Thoracic aorta (tissue), 2 donors: ENCODE measurements around the gene DSG1. TPM values are rescaled to one million over a fixed set of nuclear protein-coding genes. Genes with fewer than 3 reads are reported as not detected.
"Not testable (repeated sequence)": the region's sequence is repeated elsewhere in the genome, so short reads cannot be mapped to it uniquely, and the experiment has no call there.

ENCODE experiments used
- ATAC-seq: fragments of 150-250 bp; one replicate; pipeline ENCODE4 v1.8.0; 2017; ENCODE audit warnings: low read depth; ENCODE audit not compliant: insufficient number of reproducible peaks, low FRiP score
- DNase-seq: peaks from one replicate; pipeline ENCODE4 v3.0.0-alpha.2; 2020; ENCODE audit warnings: low spot score
- H3K27ac ChIP-seq, 2 donors: fragments of 200-600 bp; sonication (generic); 1 replicate in 1 of 2; 2 replicates in 1 of 2; pipeline ENCODE4 v1.5.1; 2016; ENCODE audit warnings: mild to moderate bottlenecking in 2 of 2, moderate library complexity in 2 of 2
- H3K27me3 ChIP-seq: fragments of 200-600 bp; sonication (generic); replicated peaks from 2 replicates; pipeline ENCODE4 v1.6.0; 2016; ENCODE audit warnings: mild to moderate bottlenecking; ENCODE audit not compliant: insufficient read depth
- H3K36me3 ChIP-seq: fragments of 200-600 bp; sonication (generic); one replicate; pipeline ENCODE4 v1.5.1; 2016
- H3K4me1 ChIP-seq, 2 donors: fragments of 200-600 bp; sonication (generic); 1 replicate in 1 of 2; 2 replicates in 1 of 2; pipeline versions ENCODE4 v1.5.1 to v1.6.0; 2016; ENCODE audit warnings: low read depth in 2 of 2, mild to moderate bottlenecking in 1 of 2; ENCODE audit not compliant: control insufficient read depth in 1 of 2
- H3K4me3 ChIP-seq: fragments of 200-600 bp; sonication (generic); 2 replicates; pipeline ENCODE4 v1.5.1; 2016; ENCODE audit warnings: mild to moderate bottlenecking
- H3K9me3 ChIP-seq: fragments of 200-600 bp; sonication (generic); 2 replicates; pipeline ENCODE4 v1.5.1; 2016
- total RNA-seq, 2 donors: library from RNA; depleted of rRNA; stranded (reverse); fragments of >200 nt; gene quantifications; one replicate each; pipeline versions ENCODE4 v1.1.0 to v1.2.3, GENCODE V29; 2016
- TF ChIP-seq, protein P1 (sequence below): fragments of 200-600 bp; sonication (generic); IDR thresholded peaks from one replicate; pipeline ENCODE4 v1.5.1; 2019; ENCODE audit warnings: antibody characterized with exemption

The DSG1 gene
- total RNA-seq, 2 donors from 2014 or later, result 1.1 TPM; not detected in 1

DNA sequence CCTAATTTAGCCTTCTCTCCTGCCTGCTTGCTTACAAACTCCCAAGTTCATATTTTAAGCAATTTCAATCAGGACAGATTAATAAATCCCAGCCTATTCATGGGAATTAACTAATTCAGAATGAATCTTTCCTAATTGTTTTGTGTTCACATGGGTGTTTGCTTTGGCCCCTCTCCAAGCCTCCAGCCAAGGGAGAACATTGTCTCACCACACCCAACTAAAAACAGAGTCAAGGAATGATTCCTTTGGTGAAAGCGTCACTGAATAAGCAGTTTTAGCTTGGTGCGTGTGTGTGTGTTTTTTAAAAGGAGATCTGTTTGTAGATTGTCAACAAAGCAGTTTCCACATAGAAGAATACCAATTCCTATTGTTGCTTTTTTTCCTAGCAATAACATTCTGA lies 43.0 kb upstream of the DSG1 start:
- Histone ChIP-seq H3K4me1 (no peaks in the 10 kb centered on the region), H3K9me3 (no peaks in the 10 kb centered on the region), H3K36me3 (no peaks in the 10 kb centered on the region), H3K27me3 (no peaks in the 10 kb centered on the region), H3K27ac (no peak overlapping the region), H3K4me3 (no peak overlapping the region)
- ATAC-seq, result no peak
- TF ChIP-seq, protein P1, sequence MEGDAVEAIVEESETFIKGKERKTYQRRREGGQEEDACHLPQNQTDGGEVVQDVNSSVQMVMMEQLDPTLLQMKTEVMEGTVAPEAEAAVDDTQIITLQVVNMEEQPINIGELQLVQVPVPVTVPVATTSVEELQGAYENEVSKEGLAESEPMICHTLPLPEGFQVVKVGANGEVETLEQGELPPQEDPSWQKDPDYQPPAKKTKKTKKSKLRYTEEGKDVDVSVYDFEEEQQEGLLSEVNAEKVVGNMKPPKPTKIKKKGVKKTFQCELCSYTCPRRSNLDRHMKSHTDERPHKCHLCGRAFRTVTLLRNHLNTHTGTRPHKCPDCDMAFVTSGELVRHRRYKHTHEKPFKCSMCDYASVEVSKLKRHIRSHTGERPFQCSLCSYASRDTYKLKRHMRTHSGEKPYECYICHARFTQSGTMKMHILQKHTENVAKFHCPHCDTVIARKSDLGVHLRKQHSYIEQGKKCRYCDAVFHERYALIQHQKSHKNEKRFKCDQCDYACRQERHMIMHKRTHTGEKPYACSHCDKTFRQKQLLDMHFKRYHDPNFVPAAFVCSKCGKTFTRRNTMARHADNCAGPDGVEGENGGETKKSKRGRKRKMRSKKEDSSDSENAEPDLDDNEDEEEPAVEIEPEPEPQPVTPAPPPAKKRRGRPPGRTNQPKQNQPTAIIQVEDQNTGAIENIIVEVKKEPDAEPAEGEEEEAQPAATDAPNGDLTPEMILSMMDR, result no peak
- no peak for DNase-seq

DNA sequence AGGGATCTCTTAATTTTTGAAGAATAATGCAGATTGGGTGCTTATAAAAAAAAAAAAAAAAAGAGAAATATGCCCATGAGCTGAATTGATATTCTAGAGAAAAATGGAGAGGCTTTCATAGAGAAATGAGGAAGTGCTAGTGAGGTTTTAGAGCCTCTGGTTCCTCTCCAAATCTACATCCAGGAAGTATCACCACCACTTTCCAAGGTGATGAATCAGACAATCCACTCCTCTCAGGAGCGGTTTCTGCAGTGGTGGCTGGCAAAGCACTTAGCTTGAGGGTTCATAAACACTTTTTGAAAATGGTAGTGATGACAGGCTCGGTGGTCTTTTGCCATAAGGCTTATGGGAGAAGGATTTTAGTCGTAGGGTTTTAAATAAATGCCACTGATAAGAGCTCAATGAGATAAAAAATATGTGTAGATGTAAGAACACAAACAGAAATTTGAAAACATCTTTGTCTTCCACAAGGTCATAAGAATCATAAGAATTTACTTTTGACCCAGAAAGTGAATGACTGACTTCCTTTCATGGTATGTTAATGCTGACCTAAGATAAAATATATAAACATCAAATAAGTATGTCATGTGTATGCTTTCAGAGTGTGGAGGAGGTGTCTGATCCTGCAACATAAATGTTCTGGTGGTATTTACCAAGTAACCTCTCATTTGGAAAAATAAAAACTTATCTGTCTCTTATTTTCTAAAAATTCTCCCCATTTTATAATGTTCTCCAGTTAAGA lies 42.1 kb upstream of the DSG1 start:
- no peak overlapping the region for H3K4me3 ChIP-seq

DNA sequence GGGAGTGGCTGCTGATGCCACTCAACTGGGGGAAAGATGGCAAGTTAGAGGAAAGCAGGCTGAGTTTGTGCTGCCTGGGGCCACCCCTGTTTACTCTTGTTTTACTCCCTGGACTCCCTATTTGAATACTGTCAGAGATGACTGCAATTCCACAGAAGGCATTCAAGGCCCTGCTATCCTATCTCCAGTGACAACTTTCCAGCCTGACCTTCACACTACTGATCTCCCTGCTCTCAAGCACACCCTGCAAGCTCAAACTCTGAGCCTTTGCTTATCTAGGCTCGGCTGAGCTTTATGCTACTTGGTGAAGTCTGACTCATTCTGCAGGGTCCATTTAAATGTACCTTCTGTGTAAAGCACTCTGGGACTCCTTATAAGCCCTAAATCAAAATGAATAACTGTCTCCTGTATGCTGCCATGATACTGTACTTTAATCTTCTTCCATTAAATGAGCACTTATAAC lies 39.3 kb upstream of the DSG1 start:
- no peaks in the 10 kb centered on the region for H3K9me3 ChIP-seq
- no peaks in the 10 kb centered on the region for H3K36me3 ChIP-seq
- no peak for DNase-seq
- ATAC-seq, result no peak
- H3K27me3 ChIP-seq, result no peaks in the 10 kb centered on the region
- H3K4me1 ChIP-seq, result no peaks in the 10 kb centered on the region
- H3K27ac ChIP-seq, result no peak overlapping the region
- H3K4me3 ChIP-seq, result no peak overlapping the region
- TF ChIP-seq, protein P1, result no peak

More for the DNA sequence above, 42.1 kb upstream of the DSG1 start:
- TF ChIP-seq, protein P1, result no peak
- Histone ChIP-seq H3K27me3 (no peaks in the 10 kb centered on the region), H3K27ac (no peak overlapping the region), H3K9me3 (no peaks in the 10 kb centered on the region), H3K36me3 (no peaks in the 10 kb centered on the region), H3K4me1 (no peaks in the 10 kb centered on the region)
- ATAC-seq, result no peak
- no peak for DNase-seq

DNA sequence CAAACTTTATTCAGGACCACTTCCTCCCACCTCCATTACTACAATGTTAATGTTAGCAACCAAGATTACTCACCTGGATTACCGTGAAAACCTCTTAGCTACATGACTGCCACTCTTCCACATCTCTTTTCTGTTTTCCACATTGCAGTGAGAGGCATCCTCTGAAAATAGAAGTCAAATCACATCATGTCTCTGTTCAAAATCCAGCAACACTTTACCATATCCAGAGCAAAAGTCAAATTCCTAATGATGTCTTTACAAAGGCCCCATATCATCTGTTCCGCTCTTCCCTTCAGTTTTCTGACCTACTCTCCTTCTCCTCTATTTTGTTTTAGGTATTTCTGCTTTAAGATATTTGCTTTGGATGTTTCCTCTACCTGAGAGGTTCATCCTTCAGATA lies 37.5 kb upstream of the DSG1 start:
- no peaks in the 10 kb centered on the region for H3K4me1 ChIP-seq
- H3K9me3 ChIP-seq, result no peaks in the 10 kb centered on the region
- ATAC-seq, result no peak
- no peak for DNase-seq
- H3K27ac ChIP-seq, result no peak overlapping the region
- H3K27me3 ChIP-seq, result no peaks in the 10 kb centered on the region
- H3K4me3 ChIP-seq, result no peak overlapping the region
- no peaks in the 10 kb centered on the region for H3K36me3 ChIP-seq
- TF ChIP-seq, protein P1, result no peak

DNA sequence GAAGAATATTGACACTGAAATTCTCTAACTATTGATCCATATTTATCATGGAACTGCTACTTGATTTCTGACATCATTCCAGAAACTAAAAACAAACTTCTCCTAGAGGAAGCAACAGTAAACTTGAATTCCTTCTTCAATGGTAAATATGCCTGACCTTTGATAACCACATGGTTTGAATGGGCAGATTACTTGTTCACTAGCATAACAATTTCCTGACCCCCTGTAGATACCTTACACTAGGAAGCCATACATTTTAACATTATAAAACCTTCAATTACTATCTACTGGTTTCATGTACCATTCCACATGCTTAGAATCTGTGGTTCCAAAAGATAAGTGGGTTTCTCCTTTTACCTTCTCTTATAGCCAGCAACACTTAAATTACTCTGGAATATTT lies 36.5 kb upstream of the DSG1 start:
- H3K4me1 ChIP-seq, result no peaks in the 10 kb centered on the region
- H3K27ac ChIP-seq, result no peak overlapping the region
- ATAC-seq (no peak), DNase-seq (no peak)
- TF ChIP-seq, protein P1, result no peak
- no peaks in the 10 kb centered on the region for H3K36me3 ChIP-seq
- no peaks in the 10 kb centered on the region for H3K27me3 ChIP-seq
- H3K4me3 ChIP-seq, result no peak overlapping the region
- H3K9me3 ChIP-seq, result no peaks in the 10 kb centered on the region

DNA sequence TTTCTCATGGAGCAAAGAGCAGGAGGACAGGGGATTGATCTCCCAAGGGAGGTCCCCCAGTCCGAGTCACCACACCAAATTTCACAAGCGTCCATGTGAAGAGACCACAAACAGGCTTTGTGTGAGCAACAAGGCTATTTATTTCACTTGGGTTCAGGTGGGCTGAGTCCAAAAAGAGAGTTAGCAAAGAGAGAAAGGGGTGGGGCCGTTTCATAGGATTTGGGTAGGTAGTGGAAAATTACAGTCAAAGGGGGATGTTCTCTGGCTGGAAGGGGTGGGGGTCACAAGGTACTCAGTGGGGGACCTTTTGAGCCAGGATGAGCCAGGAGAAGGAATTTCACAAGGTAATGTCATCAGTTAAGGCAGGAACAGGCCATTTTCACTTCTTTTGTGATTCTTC lies 28.5 kb upstream of the DSG1 start:
- H3K36me3 ChIP-seq, H3K27ac ChIP-seq, DNase-seq, H3K4me3 ChIP-seq, H3K27me3 ChIP-seq, H3K4me1 ChIP-seq, ATAC-seq: not testable (repeated sequence)
- peaks cover 13% of the 10 kb centered on the region for H3K9me3 ChIP-seq
